Neural crest cell (in vitro differentiated cells): Measurements from ENCODE around the gene DLGAP4. TPM values are rescaled to one million over a fixed set of nuclear protein-coding genes. Genes with fewer than 3 reads are reported as not detected.
"Not testable (repeated sequence)": the region's sequence is repeated elsewhere in the genome, so short reads cannot be mapped to it uniquely, and the experiment has no call there.

Experiments
- DNase-seq: peaks from one replicate; pipeline ENCODE4 v3.0.0; 2021; ENCODE audit warnings: low read depth, mixed read lengths, low spot score
- H3K27ac Mint-ChIP-seq: one replicate; pipeline ENCODE4 v1.8.0; 2021; ENCODE audit warnings: mild to moderate bottlenecking, mixed read lengths; ENCODE audit not compliant: unreplicated experiment
- H3K27me3 Mint-ChIP-seq: 2 replicates; pipeline ENCODE4 v1.8.0; 2021; ENCODE audit warnings: low read depth, mild to moderate bottlenecking, mixed read lengths
- H3K36me3 Mint-ChIP-seq: 2 replicates; pipeline ENCODE4 v1.8.0; 2021; ENCODE audit warnings: low read depth, mild to moderate bottlenecking, mixed read lengths
- H3K4me1 Mint-ChIP-seq: 2 replicates; pipeline ENCODE4 v1.8.0; 2021; ENCODE audit warnings: mixed read lengths
- H3K4me3 Mint-ChIP-seq: one replicate; pipeline ENCODE4 v1.8.0; 2021; ENCODE audit warnings: mild to moderate bottlenecking, mixed read lengths
- H3K9me3 Mint-ChIP-seq: 2 replicates; pipeline ENCODE4 v1.8.0; 2021; ENCODE audit warnings: mixed read lengths
- total RNA-seq: library from RNA; stranded (reverse); gene quantifications from 2 replicates; pipeline ENCODE4 v1.2.1, GENCODE V29; 2021
- TF ChIP-seq, protein P1 (sequence below): fragments of 200-600 bp; sonication (generic); conservative IDR thresholded peaks from 2 replicates; pipeline ENCODE4 v1.5.0; 2021; ENCODE audit warnings: antibody characterized with exemption, mild to moderate bottlenecking

DLGAP4 gene
- total RNA-seq, 1 donor from 2014 or later, result 95.6 TPM

DNA sequence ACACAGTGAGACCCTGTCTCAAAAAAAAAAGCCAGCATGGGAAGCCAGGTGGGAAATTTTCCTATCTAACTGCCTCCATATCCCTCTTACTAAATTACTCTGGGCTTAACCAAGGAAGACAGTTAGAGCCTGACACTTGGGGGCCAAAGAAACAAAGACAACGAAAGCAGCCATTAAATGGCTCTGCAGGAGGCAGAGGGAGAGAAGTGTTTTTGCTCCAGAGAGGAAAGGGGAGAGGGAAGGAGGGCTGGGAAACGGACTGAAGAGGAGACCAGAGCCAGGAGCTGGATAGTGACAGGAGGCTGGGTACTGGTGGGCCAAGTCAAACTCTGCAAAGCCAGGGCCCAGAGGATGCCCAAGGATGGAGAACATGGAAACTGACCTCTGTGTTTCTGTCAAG, 256.6 kb downstream of the DLGAP4 start:
- no peaks in the 10 kb centered on the region for H3K4me1 Mint-ChIP-seq
- H3K27ac Mint-ChIP-seq, result peak overlapping the region; percentile 86
- TF ChIP-seq, protein P1, sequence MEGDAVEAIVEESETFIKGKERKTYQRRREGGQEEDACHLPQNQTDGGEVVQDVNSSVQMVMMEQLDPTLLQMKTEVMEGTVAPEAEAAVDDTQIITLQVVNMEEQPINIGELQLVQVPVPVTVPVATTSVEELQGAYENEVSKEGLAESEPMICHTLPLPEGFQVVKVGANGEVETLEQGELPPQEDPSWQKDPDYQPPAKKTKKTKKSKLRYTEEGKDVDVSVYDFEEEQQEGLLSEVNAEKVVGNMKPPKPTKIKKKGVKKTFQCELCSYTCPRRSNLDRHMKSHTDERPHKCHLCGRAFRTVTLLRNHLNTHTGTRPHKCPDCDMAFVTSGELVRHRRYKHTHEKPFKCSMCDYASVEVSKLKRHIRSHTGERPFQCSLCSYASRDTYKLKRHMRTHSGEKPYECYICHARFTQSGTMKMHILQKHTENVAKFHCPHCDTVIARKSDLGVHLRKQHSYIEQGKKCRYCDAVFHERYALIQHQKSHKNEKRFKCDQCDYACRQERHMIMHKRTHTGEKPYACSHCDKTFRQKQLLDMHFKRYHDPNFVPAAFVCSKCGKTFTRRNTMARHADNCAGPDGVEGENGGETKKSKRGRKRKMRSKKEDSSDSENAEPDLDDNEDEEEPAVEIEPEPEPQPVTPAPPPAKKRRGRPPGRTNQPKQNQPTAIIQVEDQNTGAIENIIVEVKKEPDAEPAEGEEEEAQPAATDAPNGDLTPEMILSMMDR, result no peak
- no peak overlapping the region for H3K4me3 Mint-ChIP-seq
- H3K36me3 Mint-ChIP-seq, result peaks cover 5% of the 10 kb centered on the region
- H3K9me3 Mint-ChIP-seq, result peaks cover 5% of the 10 kb centered on the region
- no peak for DNase-seq
- H3K27me3 Mint-ChIP-seq, result no peaks in the 10 kb centered on the region

DNA sequence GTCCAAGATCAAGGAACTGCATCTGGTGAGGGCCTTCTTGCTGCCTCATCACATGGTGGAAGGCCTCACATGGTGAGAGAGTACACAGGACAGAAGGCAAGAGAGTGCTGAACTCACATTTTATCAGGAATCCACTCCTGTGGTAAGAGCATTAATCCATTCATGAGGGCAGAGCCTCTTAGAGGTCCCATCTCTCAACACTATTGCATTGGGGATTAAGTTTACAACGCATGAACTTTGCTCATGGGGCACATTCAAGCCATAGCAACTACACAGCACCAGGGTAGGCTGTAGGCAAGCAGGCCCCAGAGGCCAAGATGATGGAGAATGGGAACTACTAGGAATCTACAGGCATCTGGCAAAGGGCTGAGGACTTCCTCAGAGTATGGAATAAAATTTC, 257.2 kb downstream of the DLGAP4 start:
- no peak overlapping the region for H3K4me3 Mint-ChIP-seq
- H3K36me3 Mint-ChIP-seq, result peaks cover 5% of the 10 kb centered on the region
- TF ChIP-seq, protein P1, result no peak
- no peaks in the 10 kb centered on the region for H3K27me3 Mint-ChIP-seq
- H3K9me3 Mint-ChIP-seq, result peaks cover 5% of the 10 kb centered on the region
- no peak overlapping the region for H3K27ac Mint-ChIP-seq
- DNase-seq, result no peak
- H3K4me1 Mint-ChIP-seq, result no peaks in the 10 kb centered on the region

DNA sequence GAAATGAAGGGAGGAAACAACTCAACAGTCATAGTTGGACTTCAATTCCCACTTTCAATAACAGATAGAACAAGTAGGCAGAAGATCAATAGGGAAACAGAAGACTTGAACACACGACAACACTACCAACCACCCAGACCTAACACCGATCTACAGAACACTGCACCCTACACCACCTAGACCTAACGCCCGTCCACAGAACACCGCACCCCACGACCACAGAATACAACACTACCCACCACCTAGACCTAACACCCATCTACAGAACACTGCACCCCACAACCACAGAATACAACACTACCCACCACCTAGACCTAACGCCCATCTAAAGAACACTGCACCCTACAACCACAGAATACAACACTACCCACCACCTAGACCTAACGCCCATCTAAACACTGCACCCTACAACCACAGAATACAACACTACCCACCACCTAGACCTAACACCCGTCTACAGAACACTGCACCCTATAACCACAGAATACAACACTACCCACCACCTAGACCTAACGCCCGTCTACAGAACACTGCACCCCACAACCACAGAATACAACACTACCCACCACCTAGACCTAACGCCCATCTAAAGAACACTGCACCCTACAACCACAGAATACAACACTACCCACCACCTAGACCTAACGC, 258.1 kb downstream of the DLGAP4 start:
- not testable (repeated sequence) for H3K9me3 Mint-ChIP-seq, H3K27me3 Mint-ChIP-seq, H3K4me3 Mint-ChIP-seq, H3K36me3 Mint-ChIP-seq, H3K4me1 Mint-ChIP-seq, DNase-seq
- H3K27ac Mint-ChIP-seq, result peak overlapping the region; percentile 72

DNA sequence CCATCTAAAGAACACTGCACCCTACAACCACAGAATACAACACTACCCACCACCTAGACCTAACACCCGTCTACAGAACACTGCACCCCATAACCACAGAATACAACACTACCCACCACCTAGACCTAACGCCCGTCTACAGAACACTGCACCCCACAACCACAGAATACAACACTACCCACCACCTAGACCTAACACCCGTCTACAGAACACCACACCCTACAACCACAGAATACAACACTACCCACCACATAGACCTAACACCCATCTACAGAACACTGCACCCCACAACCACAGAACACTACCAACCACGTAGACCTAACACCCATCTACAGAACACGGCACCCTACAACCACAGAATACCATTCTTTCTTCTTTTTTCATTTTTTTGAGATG, 258.6 kb downstream of the DLGAP4 start:
- H3K4me3 Mint-ChIP-seq, H3K9me3 Mint-ChIP-seq, H3K36me3 Mint-ChIP-seq, H3K4me1 Mint-ChIP-seq, H3K27ac Mint-ChIP-seq, DNase-seq, H3K27me3 Mint-ChIP-seq: not testable (repeated sequence)

DNA sequence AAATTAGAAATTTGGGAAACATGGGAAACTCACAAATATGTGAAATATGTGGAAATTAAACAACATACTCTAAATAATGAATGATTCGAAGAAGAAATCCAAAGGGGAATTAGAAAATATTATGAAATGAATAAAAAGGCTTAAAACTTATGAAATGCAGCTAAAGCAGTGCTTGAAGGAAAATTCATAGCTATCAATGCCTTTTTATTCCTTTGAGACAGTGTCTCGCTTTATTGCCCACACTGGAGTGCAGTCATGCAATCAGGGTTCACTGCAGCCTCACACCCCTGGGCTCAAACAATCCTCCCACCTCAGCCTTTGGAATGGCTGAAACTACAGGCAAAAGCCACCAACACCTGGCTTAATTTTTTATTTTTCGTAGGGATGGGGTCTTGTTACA, 259.4 kb downstream of the DLGAP4 start:
- H3K4me1 Mint-ChIP-seq, result no peaks in the 10 kb centered on the region
- H3K27ac Mint-ChIP-seq, result no peak overlapping the region
- H3K4me3 Mint-ChIP-seq, result no peak overlapping the region
- TF ChIP-seq, protein P1, result no peak
- peaks cover 5% of the 10 kb centered on the region for H3K36me3 Mint-ChIP-seq
- DNase-seq, result no peak
- peaks cover 5% of the 10 kb centered on the region for H3K9me3 Mint-ChIP-seq
- no peaks in the 10 kb centered on the region for H3K27me3 Mint-ChIP-seq

DNA sequence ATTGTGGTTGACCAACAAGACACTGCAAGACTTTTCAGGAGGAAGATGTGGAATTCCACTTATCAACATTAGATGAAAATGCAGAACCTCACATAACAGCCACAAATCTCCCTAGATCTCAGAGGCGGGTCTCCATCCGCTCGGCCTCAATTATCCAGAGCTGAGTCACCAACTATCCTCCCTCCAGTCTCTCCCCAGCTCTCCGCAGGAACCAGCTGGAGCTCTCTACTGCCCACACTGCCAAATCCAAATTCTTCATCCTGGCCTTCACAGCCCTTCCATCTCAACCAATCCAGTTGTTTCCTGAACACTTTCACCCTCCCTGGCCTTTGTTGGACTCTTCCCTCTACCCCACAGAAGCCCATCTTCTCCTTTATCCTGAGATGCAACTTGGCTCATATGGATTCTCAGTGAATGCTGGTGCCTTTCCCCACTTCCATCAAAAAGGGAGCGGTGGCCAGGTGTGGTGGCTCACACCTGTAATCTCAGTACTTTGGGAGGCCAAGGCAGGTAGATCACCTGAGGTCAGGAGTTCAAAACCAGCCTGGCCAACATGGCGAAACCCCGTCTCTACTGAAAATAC, 263.8 kb downstream of the DLGAP4 start:
- peaks cover 7% of the 10 kb centered on the region for H3K27me3 Mint-ChIP-seq
- peaks cover 3% of the 10 kb centered on the region for H3K9me3 Mint-ChIP-seq
- no peak overlapping the region for H3K27ac Mint-ChIP-seq
- peak overlapping the region; percentile 31 for H3K4me3 Mint-ChIP-seq
- H3K4me1 Mint-ChIP-seq, result peaks cover 23% of the 10 kb centered on the region
- peaks cover 3% of the 10 kb centered on the region for H3K36me3 Mint-ChIP-seq
- TF ChIP-seq, protein P1, result no peak
- DNase-seq, result no peak
